Smooth muscle cell (in vitro differentiated cells): Measurements from ENCODE around the gene HES2. TPM values are rescaled to one million over a fixed set of nuclear protein-coding genes. Genes with fewer than 3 reads are reported as not detected.

ENCODE experiments used
- DNase-seq: peaks from one replicate; lab custom pipeline; 2025; ENCODE audit not compliant: unreplicated experiment; lab: John Stamatoyannopoulos, UW
- H2AFZ ChIP-seq: fragments of 200-600 bp; sonication (generic); 2 replicates; pipeline ENCODE4 v1.6.0; 2016; ENCODE audit warnings: antibody characterized with exemption, low read depth, mild to moderate bottlenecking
- H3F3A ChIP-seq: fragments of 200-600 bp; sonication (generic); 2 replicates; pipeline ENCODE4 v1.6.0; 2017; ENCODE audit warnings: antibody characterized with exemption, low read depth
- H3K27ac ChIP-seq: fragments of 200-600 bp; sonication (generic); 2 replicates; pipeline ENCODE4 v1.5.1; 2016; ENCODE audit warnings: low read depth, mild to moderate bottlenecking
- H3K27me3 ChIP-seq: fragments of 200-600 bp; sonication (generic); 2 replicates; pipeline ENCODE4 v1.6.1; 2016; ENCODE audit warnings: low read depth, mild to moderate bottlenecking
- H3K36me3 ChIP-seq: fragments of 200-600 bp; sonication (generic); 2 replicates; pipeline ENCODE4 v1.5.1; 2016; ENCODE audit warnings: low read depth
- H3K4me1 ChIP-seq: fragments of 200-600 bp; sonication (generic); 2 replicates; pipeline ENCODE4 v1.5.1; 2016; ENCODE audit warnings: low read depth
- H3K4me2 ChIP-seq: fragments of 200-600 bp; sonication (generic); 2 replicates; pipeline ENCODE4 v1.6.0; 2016; ENCODE audit warnings: mild to moderate bottlenecking
- H3K4me3 ChIP-seq: fragments of 200-600 bp; sonication (generic); 2 replicates; pipeline ENCODE4 v1.5.1; 2016; ENCODE audit warnings: mild to moderate bottlenecking
- H3K79me2 ChIP-seq: fragments of 200-600 bp; sonication (generic); 2 replicates; pipeline ENCODE4 v1.6.0; 2016; ENCODE audit warnings: low read depth, mild to moderate bottlenecking
- H3K9ac ChIP-seq: fragments of 200-600 bp; sonication (generic); 2 replicates; pipeline ENCODE4 v1.6.0; 2016; ENCODE audit warnings: low read depth
- H3K9me3 ChIP-seq: fragments of 200-600 bp; sonication (generic); replicated peaks from 2 replicates; pipeline ENCODE4 v1.5.1; 2016; ENCODE audit warnings: low read depth
- H4K20me1 ChIP-seq: fragments of 200-600 bp; sonication (generic); 2 replicates; pipeline ENCODE4 v1.6.0; 2016; ENCODE audit warnings: low read depth
- WGBS: methylation state at CpG from one replicate; pipeline ENCODE4 v1.1.7; 2016; ENCODE audit warnings: low lambda C conversion rate; 5-methylcytosine and 5-hydroxymethylcytosine counted together
- polyA plus RNA-seq: library from polyadenylated mRNA; unstranded; fragments of >200 nt; fragmentation: Nextera tagmentation; extraction: Ambion mirVana; gene quantifications from 2 replicates; pipeline ENCODE4 v1.2.1, GENCODE V29; 2016
- total RNA-seq: library from RNA; depleted of rRNA; stranded (reverse); fragments of >200 nt; gene quantifications from 2 replicates; pipeline ENCODE4 v1.2.3, GENCODE V29; 2014
- TF ChIP-seq, protein P1 (sequence below): fragments of 200-600 bp; sonication (generic); IDR thresholded peaks from 2 replicates; pipeline ENCODE4 v1.5.1; 2017; ENCODE audit warnings: borderline replicate concordance, mild to moderate bottlenecking, antibody characterized with exemption; ENCODE audit not compliant: insufficient read depth, poor library complexity, severe bottlenecking

The HES2 gene
- total and polyA plus RNA-seq, 2 experiments from 2014 or later, result 1.7 to 4.6 TPM

DNA sequence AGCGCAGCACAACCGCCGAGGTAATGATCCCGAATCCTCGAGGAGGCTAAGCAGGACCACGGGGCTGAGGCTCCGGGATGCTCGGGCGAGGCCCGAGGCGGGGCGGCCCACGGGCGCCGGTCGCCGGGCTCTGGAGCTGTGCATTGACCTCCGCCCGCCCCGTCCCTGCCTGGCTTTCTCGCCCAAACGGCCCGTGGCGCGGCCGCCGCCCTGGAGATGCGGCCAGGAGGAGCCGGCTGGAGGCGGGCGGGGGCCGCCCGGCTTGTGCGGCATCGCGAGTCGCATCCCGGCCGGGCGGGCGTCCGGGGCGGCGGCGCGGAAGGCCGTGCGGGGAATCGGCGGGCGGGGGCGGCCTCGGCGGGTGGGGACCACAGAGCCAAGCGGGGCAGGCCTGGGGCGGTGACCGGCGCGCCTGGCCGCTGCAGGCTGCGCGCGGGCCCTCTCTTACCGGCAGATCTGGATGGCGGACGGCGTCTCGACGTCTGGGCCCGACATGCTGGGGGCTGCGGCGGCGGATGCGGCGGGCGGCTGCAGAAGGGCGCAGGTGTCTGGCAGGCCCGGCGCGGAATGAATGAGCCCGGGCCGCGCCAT lies 26.8 kb downstream of the HES2 start:
- no peak overlapping the region for H3K27ac ChIP-seq

DNA sequence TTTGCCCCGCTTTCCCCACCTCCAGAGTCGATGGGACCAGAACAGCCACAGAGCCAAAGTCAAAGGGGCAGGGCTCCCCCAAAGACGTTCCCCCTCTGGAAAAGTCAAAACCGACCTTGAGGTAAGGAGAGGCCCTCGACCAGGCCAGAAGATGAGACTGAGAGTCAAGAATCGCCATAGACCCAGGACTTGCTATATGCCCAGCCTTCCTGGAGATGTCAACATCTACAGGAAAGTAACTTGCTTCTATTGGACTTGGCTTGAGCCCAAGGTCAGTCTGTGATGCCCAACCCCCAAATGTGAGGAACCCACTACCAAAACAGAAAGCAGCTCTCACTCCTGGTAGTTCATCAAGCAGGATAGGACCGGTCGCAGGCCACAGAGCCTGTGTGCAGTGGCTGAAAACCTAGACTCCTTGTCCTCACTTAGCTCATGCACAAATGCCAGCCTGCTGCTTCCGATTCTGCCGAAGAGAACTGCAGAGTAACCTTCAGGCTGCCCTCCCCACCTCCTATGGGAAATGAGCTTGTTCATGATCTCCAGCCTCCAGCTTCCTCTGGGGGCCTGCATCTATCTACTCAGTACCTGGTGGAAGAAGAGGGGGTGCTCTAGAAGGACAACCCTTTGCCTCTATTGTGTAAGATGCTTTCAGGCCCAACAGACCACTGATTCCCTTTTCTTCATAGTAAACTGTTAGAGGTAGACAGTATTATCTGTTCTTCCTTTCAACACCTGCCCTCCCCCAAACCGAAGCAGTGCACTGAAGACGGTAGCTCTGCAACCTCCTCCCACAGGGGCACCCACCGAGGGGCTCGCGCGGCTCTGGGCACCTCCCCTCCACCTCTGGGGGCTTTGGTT lies 27.5 kb downstream of the HES2 start:
- H3K36me3 ChIP-seq, result no peaks in the 10 kb centered on the region
- peaks cover 5% of the 10 kb centered on the region for H4K20me1 ChIP-seq
- 48% methylated on average over 16 of the region's 16 CpGs for WGBS
- TF ChIP-seq, protein P1, sequence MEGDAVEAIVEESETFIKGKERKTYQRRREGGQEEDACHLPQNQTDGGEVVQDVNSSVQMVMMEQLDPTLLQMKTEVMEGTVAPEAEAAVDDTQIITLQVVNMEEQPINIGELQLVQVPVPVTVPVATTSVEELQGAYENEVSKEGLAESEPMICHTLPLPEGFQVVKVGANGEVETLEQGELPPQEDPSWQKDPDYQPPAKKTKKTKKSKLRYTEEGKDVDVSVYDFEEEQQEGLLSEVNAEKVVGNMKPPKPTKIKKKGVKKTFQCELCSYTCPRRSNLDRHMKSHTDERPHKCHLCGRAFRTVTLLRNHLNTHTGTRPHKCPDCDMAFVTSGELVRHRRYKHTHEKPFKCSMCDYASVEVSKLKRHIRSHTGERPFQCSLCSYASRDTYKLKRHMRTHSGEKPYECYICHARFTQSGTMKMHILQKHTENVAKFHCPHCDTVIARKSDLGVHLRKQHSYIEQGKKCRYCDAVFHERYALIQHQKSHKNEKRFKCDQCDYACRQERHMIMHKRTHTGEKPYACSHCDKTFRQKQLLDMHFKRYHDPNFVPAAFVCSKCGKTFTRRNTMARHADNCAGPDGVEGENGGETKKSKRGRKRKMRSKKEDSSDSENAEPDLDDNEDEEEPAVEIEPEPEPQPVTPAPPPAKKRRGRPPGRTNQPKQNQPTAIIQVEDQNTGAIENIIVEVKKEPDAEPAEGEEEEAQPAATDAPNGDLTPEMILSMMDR, result no peak
- no peaks in the 10 kb centered on the region for H3F3A ChIP-seq
- H3K4me3 ChIP-seq, result peak overlapping the region; percentile 87
- H3K27ac ChIP-seq, result no peak overlapping the region
- peaks cover 9% of the 10 kb centered on the region for H3K4me1 ChIP-seq
- H3K4me2 ChIP-seq, result peak overlapping the region; percentile 97
- H3K79me2 ChIP-seq, result peaks cover 25% of the 10 kb centered on the region
- no peaks in the 10 kb centered on the region for H3K9me3 ChIP-seq
- no peak overlapping the region for H3K9ac ChIP-seq
- no peak for DNase-seq
- peak overlapping the region; percentile 66 for H2AFZ ChIP-seq
- no peaks in the 10 kb centered on the region for H3K27me3 ChIP-seq

More for the DNA sequence above, 26.8 kb downstream of the HES2 start:
- H3K79me2 ChIP-seq, result peaks cover 25% of the 10 kb centered on the region
- WGBS, result 1% methylated on average over 59 of the region's 83 CpGs
- H3K4me1 ChIP-seq, result peaks cover 9% of the 10 kb centered on the region
- H3K4me3 ChIP-seq, result peak overlapping the region; percentile 87
- no peaks in the 10 kb centered on the region for H3F3A ChIP-seq
- peak overlapping the region; percentile 97 for H3K4me2 ChIP-seq
- TF ChIP-seq, protein P1, result no peak
- H3K27me3 ChIP-seq, result no peaks in the 10 kb centered on the region
- H3K36me3 ChIP-seq, result no peaks in the 10 kb centered on the region
- no peak for DNase-seq
- H2AFZ ChIP-seq, result peak overlapping the region; percentile 66
- H3K9ac ChIP-seq, result no peak overlapping the region
- no peaks in the 10 kb centered on the region for H4K20me1 ChIP-seq
- no peaks in the 10 kb centered on the region for H3K9me3 ChIP-seq

DNA sequence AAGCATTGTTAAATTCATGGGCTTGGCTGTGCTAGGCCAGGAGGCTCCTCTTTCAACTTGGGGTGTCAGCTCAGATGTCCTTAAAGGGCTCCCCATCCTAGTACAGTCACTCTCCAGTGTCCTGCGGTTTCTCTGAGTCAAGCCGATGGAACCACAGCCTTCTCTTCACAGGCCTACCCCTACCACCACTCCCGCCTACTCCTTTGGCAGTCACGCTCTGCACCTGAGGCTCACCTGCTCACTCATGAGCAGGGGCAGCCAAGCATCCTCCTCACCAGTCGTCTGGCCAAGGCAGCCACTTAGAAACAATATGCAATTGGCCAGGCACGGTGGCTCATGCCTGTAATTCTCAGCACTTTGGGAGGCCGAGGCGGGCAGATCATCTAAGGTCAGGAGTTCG lies 29.7 kb downstream of the HES2 start:
- Histone ChIP-seq H3K4me3 (no peak overlapping the region), H3K27me3 (no peaks in the 10 kb centered on the region), H3K36me3 (no peaks in the 10 kb centered on the region), H3K9ac (no peak overlapping the region), H2AFZ (no peak overlapping the region), H3K4me1 (peaks cover 19% of the 10 kb centered on the region), H3K4me2 (no peak overlapping the region), H3K79me2 (peaks cover 25% of the 10 kb centered on the region), H3K27ac (no peak overlapping the region), H4K20me1 (peaks cover 22% of the 10 kb centered on the region), H3K9me3 (no peaks in the 10 kb centered on the region), H3F3A (no peaks in the 10 kb centered on the region)
- 93% methylated on average over 9 of the region's 9 CpGs for WGBS
- DNase-seq, result no peak
- TF ChIP-seq, protein P1, result no peak
